Limb (tissue), 2 donors: ENCODE measurements around the gene ATG13.

Source experiments
- DNase-seq, 2 donors: peaks; one replicate each; pipeline ENCODE4 v3.0.0-alpha.2; 2016; ENCODE audit errors: extremely low spot score in 2 of 2

ATG13 gene

DNA sequence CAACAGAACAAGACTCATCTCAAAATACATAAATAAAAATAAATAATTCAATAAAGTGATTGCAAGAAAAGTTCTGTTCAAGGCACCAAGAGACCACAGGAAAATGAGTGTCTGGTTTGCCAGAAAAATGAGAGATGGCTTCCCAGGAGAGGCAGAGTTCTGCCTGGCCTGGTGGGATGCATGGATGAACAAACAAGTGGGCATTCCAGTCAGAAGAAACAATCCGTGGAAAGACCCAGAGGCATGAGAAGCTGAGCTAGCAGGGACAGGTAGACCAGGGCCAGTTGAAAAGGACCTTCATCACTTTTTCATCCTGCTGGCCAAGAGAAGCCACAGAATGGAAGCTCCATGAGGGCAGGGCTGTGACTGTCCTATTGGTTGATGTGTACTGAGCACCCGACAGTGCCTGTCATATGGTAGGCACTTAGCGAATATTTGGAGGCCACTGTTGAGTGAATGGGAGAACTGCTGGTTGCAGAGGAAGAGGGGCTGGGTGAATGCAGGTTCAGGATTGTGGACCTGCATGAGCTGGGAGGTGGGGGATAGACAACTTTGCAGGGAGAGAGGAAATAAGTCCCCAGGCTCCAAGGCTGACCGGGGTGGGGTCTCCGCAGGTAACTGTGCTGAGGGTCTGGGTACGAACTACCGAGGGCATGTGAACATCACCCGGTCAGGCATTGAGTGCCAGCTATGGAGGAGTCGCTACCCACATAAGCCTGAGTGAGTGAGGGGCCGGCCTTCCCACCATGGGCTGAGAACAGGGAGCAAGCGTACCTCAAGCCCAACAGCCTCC is 105.4 kb downstream of the ATG13 start:
- no peak for DNase-seq

DNA sequence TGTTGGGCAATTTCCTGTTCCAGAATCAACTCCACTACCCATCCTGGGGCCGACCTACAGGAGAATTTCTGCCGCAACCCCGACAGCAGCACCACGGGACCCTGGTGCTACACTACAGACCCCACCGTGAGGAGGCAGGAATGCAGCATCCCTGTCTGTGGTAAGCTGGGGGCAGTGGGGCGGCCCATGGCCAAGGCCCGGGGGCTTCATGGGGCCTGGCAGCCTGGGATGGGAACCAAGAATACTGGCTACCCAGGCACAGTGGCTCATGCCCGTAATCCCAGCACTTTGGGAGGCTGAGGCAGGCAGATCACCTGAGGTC is 106.0 kb downstream of the ATG13 start:
- DNase-seq: no peak

DNA sequence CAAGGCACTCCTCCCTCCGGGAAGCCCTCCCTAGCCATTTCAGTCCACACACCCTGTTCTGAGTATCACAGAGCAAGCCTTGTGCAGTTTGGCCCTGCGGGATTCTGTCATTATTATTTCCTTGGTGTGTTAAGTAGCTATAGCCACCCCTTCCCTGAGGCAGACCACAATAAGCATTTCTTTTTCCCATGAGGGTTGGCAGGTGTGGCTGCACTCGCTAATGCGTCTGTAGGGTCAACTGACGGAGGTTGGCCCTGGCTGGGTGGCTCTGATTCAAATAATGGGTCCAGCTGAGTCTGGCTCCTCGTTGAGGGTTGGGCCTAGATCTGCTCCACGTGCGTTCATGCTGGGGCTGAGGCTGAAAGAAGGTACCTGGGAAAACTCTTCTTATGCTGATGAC is 106.7 kb downstream of the ATG13 start:
- no peak for DNase-seq
